Measurements from ENCODE around the gene HMGA1. TPM values are rescaled to one million over a fixed set of nuclear protein-coding genes. Genes with fewer than 3 reads are reported as not detected.

Gene HMGA1
- total RNA-seq, 4 donors from 2014 or later: 0.51 to 24.4 (median 13.5) TPM

DNA sequence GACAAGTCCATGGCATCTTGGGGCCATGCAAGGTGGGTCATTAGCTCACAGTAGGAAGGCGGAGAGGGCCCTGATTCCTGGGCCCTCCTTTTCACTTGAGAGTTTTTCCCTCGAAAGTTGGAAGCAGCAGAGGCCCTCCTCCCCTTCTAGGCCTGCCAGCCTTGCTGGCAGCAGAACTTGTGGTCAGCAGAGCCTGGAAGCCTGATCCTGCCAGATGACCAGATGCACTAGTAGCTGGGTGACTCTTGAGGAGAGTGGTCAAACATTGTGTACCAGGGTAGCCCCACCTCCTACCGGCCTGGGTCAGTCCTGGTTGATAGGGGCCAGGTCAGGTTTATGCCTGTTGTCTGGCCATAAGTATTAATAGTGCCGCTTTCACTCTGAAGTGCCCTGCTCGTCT lies 3.8 kb upstream of the HMGA1 start:
- intact Hi-C loops (cut with DNase I; ENCODE audit: low total_unique reads): no loop called here
- H3K36me3 ChIP-seq: no peaks in the 10 kb centered on the region
- no peak for DNase-seq
- no peak overlapping the region for H3K27ac ChIP-seq
- TF ChIP-seq, protein P1, sequence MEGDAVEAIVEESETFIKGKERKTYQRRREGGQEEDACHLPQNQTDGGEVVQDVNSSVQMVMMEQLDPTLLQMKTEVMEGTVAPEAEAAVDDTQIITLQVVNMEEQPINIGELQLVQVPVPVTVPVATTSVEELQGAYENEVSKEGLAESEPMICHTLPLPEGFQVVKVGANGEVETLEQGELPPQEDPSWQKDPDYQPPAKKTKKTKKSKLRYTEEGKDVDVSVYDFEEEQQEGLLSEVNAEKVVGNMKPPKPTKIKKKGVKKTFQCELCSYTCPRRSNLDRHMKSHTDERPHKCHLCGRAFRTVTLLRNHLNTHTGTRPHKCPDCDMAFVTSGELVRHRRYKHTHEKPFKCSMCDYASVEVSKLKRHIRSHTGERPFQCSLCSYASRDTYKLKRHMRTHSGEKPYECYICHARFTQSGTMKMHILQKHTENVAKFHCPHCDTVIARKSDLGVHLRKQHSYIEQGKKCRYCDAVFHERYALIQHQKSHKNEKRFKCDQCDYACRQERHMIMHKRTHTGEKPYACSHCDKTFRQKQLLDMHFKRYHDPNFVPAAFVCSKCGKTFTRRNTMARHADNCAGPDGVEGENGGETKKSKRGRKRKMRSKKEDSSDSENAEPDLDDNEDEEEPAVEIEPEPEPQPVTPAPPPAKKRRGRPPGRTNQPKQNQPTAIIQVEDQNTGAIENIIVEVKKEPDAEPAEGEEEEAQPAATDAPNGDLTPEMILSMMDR (IDR thresholded peaks at IDR 0.05): no peak
- TF ChIP-seq POLR2A (IDR thresholded peaks at IDR 0.05): no peak
- no peak overlapping the region for H3K4me3 ChIP-seq
- no peaks in the 10 kb centered on the region for H3K27me3 ChIP-seq
- peaks cover 0 to 3% of the 10 kb centered on the region in 2 donors for H3K4me1 ChIP-seq
- H3K9me3 ChIP-seq: no peaks in the 10 kb centered on the region

DNA sequence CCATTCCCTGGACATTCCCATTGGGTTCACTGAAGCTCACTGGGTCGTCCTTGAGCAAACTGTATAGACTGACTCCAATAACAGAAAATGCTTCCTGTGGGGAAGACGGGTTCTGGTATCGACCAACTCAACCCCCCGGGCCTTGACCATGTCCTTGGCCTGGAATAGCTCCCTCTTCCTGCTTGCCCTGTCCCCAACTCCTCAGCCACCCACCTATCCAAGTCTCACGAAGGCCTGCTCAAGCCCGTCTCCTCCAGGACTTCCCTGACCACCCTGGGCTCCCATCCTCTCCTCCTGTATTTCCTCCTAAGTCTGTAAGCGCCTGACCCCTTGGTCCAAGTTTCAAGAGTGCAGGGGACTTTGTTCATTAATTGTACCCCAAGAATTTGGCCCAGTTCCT lies 2.8 kb upstream of the HMGA1 start:
- TF ChIP-seq, protein P1 (IDR thresholded peaks at IDR 0.05): no peak
- TF ChIP-seq POLR2A (IDR thresholded peaks at IDR 0.05): no peak
- Histone ChIP-seq H3K27me3 (no peaks in the 10 kb centered on the region), H3K27ac (peak overlapping the region in 1 of 2 donors; percentile 5), H3K9me3 (no peaks in the 10 kb centered on the region), H3K4me3 (no peak overlapping the region), H3K4me1 (peaks cover 0 to 6% of the 10 kb centered on the region in 2 donors), H3K36me3 (no peaks in the 10 kb centered on the region)
- intact Hi-C loops (cut with DNase I; ENCODE audit: low total_unique reads): no loop called here
- no peak for DNase-seq

DNA sequence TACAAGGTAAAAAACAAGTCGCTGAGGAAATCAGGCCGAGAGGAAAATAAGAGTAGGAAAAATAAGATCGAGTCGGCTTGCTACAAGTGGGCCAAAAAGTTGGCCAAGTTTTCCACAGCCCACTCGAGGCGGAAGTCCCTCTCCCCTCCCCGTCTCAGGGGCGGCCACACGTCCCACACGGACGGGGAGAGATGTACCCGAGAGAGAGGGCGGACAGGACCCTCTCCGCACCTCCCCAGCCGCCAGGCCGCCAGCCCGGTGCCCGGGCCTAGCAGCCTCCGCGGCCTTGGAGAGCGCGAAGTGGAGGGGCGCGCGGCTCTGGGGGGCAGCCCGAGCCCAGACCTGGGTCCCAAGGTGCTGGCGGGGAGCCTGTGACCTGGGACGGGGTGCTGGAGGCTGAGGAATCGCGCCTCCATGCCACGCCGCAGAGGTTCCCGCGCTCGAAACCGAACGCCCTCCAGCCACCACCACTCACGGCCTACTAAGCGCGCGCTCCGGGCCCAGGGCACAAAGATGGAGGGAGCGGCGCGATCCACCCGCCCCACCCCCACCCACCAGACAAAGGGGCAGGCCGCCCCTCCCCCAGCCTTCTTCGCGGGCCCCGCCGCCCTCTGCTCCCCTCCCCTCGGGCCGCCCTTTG lies 1.9 kb upstream of the HMGA1 start:
- intact Hi-C loops (cut with DNase I; ENCODE audit: low total_unique reads): no loop called here
- no peak for DNase-seq

DNA sequence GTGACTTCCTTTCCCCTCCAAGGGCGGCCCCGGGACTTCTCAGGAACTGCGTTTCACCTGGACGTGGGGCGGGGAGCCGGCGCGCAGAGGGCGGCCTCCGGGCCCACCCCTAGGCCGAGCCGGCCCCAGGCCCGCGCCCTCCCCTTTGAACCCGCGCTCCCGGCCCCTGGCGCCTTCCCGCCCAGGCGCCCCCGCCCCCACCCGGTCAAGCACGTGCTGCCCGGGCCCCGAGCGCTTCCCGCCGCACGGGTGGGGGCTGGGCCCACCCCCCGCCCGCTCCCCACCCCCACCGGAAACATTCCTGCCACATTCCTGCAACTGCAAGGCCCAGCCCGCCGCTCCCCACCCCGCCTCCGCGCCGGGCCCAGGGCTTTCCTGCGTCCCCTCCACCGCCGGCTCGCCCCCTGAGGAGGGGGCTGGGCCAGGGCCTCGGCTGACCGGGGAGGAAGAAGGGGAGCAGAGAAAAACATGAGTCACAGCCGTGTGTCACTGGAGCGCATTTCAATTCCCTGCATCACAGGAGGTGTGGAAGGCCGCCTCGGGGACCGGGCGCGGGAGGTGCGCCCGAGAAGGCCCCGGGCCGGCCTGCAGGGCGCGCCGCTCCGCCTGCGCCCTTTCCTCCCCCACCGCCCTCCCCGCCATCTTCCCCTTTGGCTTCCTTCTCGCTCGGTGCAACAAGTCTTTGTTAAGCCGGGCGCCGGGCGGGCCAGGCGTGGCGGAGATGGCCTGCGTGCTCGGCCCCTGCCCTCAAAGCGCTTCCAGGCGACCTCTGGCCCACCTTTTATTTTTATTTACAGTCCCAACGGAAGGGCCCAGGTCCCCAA lies 1.2 kb upstream of the HMGA1 start:
- Histone ChIP-seq H3K9me3 (no peaks in the 10 kb centered on the region), H3K36me3 (no peaks in the 10 kb centered on the region), H3K4me3 (no peak overlapping the region), H3K27me3 (no peaks in the 10 kb centered on the region), H3K4me1 (peaks cover 0 to 6% of the 10 kb centered on the region in 2 donors), H3K27ac (peak overlapping the region; percentile 84 to 87)
- intact Hi-C loops (cut with DNase I; ENCODE audit: low total_unique reads): no loop called here
- TF ChIP-seq, protein P1 (IDR thresholded peaks at IDR 0.05): peak in 1 of 4 experiments; percentile 12
- TF ChIP-seq POLR2A (IDR thresholded peaks at IDR 0.05): peak in 1 of 2 donors; percentile 28
- peak; percentile 31 to 53 for DNase-seq

More for the DNA sequence above, 1.9 kb upstream of the HMGA1 start:
- H3K27ac ChIP-seq: peak overlapping the region; percentile 84 to 87
- H3K27me3 ChIP-seq: no peaks in the 10 kb centered on the region
- no peak for TF ChIP-seq POLR2A (IDR thresholded peaks at IDR 0.05)
- TF ChIP-seq, protein P1 (IDR thresholded peaks at IDR 0.05): no peak
- H3K36me3 ChIP-seq: no peaks in the 10 kb centered on the region
- peaks cover 0 to 6% of the 10 kb centered on the region in 2 donors for H3K4me1 ChIP-seq
- H3K9me3 ChIP-seq: no peaks in the 10 kb centered on the region
- no peak overlapping the region for H3K4me3 ChIP-seq

DNA sequence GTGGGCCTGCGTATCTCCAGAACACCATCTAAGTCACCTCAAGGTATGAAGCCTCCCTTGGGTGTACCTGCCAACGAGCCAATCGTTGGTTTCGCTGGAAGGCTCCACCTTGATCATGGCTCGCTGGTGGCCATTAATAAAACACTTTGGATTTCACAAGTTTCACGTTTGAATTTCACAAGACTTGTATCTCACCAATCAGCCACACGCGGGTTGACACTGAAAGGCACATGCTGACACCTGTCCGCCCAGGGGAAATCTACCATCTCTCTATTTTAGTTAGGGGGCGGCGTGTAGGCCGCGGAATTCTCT lies 586 bp upstream of the HMGA1 start:
- no peaks in the 10 kb centered on the region for H3K27me3 ChIP-seq
- TF ChIP-seq, protein P1 (IDR thresholded peaks at IDR 0.05): no peak
- TF ChIP-seq POLR2A (IDR thresholded peaks at IDR 0.05): no peak
- peaks cover 0 to 6% of the 10 kb centered on the region in 2 donors for H3K4me1 ChIP-seq
- peak overlapping the region; percentile 61 to 64 for H3K4me3 ChIP-seq
- H3K36me3 ChIP-seq: no peaks in the 10 kb centered on the region
- H3K27ac ChIP-seq: peak overlapping the region; percentile 84 to 87
- intact Hi-C loops (cut with DNase I; ENCODE audit: low total_unique reads): no loop called here
- H3K9me3 ChIP-seq: no peaks in the 10 kb centered on the region
- DNase-seq: no peak

Data from uterus (tissue), 4 donors.